ENCODE measurements around the gene CD1B.
"Not testable (repeated sequence)": the region's sequence is repeated elsewhere in the genome, so short reads cannot be mapped to it uniquely, and the experiment has no call there.

DNA sequence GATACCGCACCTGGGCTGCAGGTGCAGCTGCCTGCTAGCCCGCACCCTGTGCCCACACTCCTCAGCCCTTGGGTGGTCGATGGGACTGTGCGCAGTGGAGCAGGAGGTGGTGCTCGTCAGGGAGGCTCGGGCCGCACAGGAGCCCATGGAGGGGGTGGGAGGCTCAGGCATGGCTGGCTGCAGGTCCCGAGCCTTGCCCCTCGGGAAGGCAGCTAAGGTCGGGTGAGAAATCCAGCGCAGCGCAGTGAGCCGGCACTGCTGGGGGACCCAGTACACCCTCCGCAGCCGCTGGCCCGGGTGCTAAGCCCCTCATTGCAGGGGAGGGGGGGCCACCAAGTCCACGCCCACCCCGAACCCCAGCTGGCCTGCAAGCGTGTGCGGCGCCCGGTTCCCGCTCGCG, 42.8 kb upstream of the CD1B start:
- TF ChIP-seq, protein P1, sequence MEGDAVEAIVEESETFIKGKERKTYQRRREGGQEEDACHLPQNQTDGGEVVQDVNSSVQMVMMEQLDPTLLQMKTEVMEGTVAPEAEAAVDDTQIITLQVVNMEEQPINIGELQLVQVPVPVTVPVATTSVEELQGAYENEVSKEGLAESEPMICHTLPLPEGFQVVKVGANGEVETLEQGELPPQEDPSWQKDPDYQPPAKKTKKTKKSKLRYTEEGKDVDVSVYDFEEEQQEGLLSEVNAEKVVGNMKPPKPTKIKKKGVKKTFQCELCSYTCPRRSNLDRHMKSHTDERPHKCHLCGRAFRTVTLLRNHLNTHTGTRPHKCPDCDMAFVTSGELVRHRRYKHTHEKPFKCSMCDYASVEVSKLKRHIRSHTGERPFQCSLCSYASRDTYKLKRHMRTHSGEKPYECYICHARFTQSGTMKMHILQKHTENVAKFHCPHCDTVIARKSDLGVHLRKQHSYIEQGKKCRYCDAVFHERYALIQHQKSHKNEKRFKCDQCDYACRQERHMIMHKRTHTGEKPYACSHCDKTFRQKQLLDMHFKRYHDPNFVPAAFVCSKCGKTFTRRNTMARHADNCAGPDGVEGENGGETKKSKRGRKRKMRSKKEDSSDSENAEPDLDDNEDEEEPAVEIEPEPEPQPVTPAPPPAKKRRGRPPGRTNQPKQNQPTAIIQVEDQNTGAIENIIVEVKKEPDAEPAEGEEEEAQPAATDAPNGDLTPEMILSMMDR (IDR thresholded peaks at IDR 0.05; ENCODE audit: poor library complexity): not testable (repeated sequence)
- not testable (repeated sequence) for TF ChIP-seq EZH2phosphoT487 (IDR thresholded peaks at IDR 0.05; ENCODE audit: low read depth, severe bottlenecking, unreplicated experiment)

Measured in hepatocyte (in vitro differentiated cells).